NB4 (cell line): Measurements from ENCODE around the gene METRN.

Experiments
- DNase-seq: peaks from one replicate; pipeline ENCODE4 v3.0.0; 2010; ENCODE audit warnings: low read depth
- H3K4me3 ChIP-seq: one replicate; pipeline ENCODE4 v1.5.1; 2011; ENCODE audit warnings: mild to moderate bottlenecking, low read depth, low read length, moderate library complexity
- MYC ChIP-seq: IDR thresholded peaks from 2 replicates; pipeline ENCODE4 v1.6.1; 2011; ENCODE audit warnings: low read depth, low read length
- POLR2A ChIP-seq: IDR thresholded peaks from 2 replicates; pipeline ENCODE4 v1.6.1; 2011; ENCODE audit warnings: mild to moderate bottlenecking; ENCODE audit not compliant: insufficient read length; ENCODE audit errors: extremely low read depth
- TF ChIP-seq, protein P1 (sequence below): IDR thresholded peaks from one replicate; pipeline ENCODE4 v1.5.1; 2012; ENCODE audit warnings: low read depth, low read length
- TF ChIP-seq, protein P2 (sequence below): IDR thresholded peaks from 2 replicates; pipeline ENCODE4 v1.6.1; 2011; ENCODE audit warnings: low read depth, low read length

METRN gene

DNA sequence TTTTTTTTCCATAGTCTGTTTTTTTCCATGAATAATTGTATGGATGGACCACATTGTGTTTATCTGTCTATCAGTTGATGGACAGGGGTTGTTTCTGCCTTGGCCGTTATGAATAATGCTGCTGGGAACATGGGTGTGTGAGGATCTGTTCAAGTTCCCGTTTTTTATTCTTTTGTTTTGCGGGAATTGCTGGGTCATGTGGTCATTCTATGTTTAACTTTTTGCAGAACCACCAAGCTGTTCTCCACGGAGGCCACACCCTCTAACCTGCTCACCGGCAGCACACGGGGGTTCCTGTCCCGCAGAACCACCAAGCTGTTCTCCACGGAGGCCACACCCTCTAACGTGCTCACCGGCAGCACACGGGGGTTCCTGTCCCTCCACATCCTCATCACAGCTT, 39.7 kb downstream of the METRN start:
- TF ChIP-seq MYC (no peak), POLR2A (no peak)
- TF ChIP-seq, protein P1, sequence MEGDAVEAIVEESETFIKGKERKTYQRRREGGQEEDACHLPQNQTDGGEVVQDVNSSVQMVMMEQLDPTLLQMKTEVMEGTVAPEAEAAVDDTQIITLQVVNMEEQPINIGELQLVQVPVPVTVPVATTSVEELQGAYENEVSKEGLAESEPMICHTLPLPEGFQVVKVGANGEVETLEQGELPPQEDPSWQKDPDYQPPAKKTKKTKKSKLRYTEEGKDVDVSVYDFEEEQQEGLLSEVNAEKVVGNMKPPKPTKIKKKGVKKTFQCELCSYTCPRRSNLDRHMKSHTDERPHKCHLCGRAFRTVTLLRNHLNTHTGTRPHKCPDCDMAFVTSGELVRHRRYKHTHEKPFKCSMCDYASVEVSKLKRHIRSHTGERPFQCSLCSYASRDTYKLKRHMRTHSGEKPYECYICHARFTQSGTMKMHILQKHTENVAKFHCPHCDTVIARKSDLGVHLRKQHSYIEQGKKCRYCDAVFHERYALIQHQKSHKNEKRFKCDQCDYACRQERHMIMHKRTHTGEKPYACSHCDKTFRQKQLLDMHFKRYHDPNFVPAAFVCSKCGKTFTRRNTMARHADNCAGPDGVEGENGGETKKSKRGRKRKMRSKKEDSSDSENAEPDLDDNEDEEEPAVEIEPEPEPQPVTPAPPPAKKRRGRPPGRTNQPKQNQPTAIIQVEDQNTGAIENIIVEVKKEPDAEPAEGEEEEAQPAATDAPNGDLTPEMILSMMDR: no peak
- TF ChIP-seq, protein P2, sequence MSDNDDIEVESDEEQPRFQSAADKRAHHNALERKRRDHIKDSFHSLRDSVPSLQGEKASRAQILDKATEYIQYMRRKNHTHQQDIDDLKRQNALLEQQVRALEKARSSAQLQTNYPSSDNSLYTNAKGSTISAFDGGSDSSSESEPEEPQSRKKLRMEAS: no peak
- DNase-seq: peak; percentile 64

DNA sequence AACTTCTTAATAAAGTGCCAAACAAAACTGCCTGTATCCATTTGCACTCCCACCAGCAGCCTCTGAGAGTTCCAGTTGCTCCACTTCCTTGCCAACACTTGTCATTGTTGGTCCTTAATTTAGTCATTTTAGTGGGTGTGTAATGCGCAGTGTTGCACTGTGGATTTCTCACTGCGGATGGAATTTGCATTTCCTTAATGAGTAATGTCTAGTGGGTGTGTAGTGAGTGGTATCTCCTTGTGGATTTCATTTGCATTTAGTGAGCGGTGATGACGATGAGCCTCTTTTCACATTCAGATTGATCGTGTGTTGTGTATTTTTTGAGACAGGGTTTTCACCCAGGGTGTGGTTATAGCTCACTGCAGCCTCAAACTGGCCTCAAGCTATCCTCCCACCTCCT, 41.5 kb downstream of the METRN start:
- no peak overlapping the region for H3K4me3 ChIP-seq
- no peak for DNase-seq

More for the DNA sequence above, 39.7 kb downstream of the METRN start:
- H3K4me3 ChIP-seq: no peak overlapping the region

DNA sequence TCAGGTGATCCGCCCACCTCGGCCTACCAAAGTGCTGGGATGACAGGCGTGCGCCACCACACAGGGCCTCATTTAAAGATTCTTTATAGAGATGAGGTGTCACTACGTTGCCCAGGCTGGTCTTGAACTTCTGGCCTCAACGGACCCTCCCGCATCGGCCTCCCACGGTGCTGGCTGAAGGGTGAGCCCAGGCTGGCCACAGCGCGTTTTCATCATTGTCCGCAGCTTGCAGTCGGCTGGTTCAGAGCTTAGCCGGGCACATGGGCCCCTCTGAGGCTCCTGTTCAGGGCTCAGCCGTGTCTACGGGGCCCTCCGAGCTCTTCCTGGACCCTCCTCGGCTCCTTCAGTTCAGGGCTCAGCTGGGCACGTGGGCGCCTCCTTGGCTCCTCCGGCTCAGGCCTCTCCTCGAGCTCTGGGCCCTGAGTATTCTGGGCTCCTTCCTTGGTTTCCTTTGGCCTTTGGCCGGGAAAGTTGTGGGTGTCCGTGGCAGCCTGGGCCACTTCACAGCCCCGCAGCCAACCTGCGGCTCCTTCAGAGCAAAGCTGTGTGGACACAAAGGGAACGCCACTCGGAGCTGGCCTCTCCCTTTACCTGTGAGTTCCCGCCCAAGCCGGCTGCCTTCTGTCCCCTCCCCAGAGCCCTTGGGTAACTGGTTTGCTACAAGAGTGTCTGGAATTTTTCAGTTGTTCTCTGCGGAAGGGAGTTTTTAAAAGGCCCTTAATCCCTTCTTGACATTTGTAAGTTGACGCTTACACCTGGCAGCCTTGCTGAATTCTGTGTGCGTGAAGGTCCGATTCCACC, 44.4 kb downstream of the METRN start:
- H3K4me3 ChIP-seq: no peak overlapping the region
- no peak for DNase-seq
- TF ChIP-seq, protein P1: no peak
- TF ChIP-seq MYC: no peak
- no peak for TF ChIP-seq POLR2A
- TF ChIP-seq, protein P2: no peak

More for the DNA sequence above, 41.5 kb downstream of the METRN start:
- TF ChIP-seq MYC: no peak
- TF ChIP-seq, protein P2: no peak

DNA sequence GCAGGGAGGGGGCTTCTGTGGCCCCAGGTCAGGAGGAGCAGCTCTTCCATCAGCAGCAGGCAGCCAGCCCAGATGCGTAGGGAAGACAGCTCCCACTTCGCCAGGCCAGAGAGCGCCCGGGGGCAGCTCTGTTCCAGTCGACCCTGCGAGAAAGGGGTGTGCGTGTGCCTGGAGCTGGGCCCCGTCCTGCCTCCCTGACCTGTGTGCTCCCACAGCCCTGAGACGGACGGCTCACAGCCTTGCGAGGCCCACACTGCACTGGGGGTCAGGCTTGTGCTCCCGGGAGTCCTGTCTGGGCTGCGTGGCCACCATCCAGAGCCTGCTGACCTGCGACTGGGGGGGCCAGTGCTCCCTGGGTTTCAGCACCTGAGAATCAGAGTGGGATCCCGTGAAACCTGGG, 45.1 kb downstream of the METRN start:
- no peak for DNase-seq
- TF ChIP-seq, protein P1: no peak
- TF ChIP-seq MYC: no peak
- TF ChIP-seq, protein P2: no peak
- TF ChIP-seq POLR2A: no peak

DNA sequence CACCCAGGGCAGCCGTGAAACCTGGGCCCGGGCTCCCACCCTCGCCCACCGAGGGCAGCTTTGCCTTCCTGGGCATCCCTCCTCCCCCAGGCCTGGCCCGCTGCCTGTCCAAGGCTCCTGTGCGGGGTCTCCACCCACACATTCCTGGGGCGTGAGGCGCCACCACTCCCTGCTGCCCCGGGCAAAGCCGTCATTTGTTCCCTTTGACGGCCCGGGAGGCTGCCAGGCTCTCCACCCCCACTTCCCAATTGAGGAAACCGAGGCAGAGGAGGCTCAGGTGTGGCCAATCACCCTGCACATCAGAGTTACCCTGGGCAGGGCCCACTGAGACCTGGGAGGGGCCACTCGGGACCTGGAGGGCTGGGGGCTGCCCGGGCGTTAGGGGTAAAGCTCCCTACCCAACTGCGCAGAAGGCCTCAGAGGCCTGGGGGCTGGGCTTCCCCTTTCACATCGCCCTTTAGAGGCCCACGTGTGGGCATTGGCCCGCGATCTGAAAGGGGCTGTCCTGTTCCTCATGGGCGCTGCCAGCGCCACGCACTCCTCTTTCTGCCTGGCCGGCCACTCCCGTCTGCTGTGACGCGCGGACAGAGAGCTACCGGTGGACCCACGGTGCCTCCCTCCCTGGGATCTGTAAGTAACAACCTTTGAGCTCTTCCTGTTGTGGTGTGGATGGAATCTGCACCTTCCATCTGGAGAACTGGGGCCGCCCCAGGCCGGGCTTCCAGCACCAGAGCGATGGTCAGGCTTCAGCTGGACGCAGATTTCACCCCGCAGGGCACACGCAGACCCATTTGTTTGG, 45.8 kb downstream of the METRN start, which contains the start of gene MSLN:
MSLN (plus strand) TSS at position 190 of the 799 bp plus-strand sequence. CDS start 1,947 bp downstream, outside the sequence.
- TF ChIP-seq POLR2A (no peak), MYC (no peak)
- TF ChIP-seq, protein P2: no peak
- TF ChIP-seq, protein P1: no peak
- no peak for DNase-seq
- no peak within 1 kb of the TSS for H3K4me3 ChIP-seq

More for the DNA sequence above, 45.1 kb downstream of the METRN start:
- H3K4me3 ChIP-seq: no peak overlapping the region
